ENCODE results near the gene GRID1.

GRCh38 chr10:86193841-86194240, 172.8 kb downstream of the GRID1 start:
- TF ChIP-seq POLR2A (IDR thresholded peaks at IDR 0.05), result no peak
- no peak for TF ChIP-seq CTCF (IDR thresholded peaks at IDR 0.05)

All from breast epithelium (tissue), 3 donors.